ENCODE results near the gene TAF11L13.

TAF11L13 gene

GRCh38 chr5:17680737-17681136 lies 48.8 kb downstream of the TAF11L13 start:
- DNase-seq = no peak

Measured in CD4-positive, alpha-beta T cell treated with Interleukin-12 subunit alpha and Interleukin-12 subunit beta, for 1 hour (primary cell).